Measurements from ENCODE around the gene DAZL. TPM values are rescaled to one million over a fixed set of nuclear protein-coding genes. Genes with fewer than 3 reads are reported as not detected.

Gene DAZL
- polyA plus RNA-seq, 1 of the 3 experiments (the other 2 are of a cell fraction) = not detected

DNA sequence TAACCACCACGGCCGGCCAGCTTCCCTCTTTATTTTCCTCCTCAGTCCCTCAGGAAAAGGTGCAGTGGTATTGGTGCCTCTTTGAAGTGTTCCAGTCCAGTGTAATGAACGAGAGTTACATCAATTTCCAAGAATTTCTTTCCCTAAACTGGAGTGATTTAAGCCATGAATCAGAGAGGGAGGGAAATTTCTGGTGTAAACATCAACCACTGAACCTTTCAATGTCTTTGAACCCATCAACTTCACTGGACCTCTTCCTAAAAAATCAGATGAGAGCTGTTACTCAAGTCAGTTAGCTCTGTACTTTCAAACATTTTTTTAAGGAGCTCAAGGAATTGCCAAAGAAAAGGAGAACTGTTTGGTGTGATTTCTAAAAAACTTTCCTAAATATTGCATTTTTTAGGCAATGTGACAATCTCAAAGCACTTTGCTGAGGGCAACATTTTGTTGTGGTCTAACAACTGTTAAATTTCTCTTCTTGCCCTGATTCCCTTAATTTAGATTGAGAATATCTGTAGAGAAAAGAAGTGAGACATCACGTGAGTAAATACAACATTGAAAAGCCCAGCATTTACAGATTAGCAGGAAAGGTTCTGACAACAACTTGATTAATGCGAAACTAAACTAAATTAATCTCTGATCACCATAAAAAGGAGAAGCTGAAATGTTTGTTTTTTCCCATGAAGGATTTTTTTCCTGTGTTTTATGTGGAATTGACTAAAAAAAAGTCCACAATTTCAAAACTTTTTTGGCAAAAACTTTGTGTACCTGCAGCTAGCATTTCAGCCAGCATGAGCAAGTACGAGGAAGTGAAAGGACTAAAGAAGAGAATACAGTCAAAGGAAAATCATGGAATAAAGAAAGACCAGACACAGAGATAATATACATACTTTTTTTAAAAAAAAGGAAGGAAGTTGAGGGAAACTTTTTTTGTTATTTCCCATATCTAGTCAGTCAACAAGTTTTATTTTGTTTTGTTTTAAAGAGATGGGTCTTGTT lies 9.1 kb upstream of the DAZL start:
- POLR2A ChIA-PET = no interaction called here
- Histone ChIP-seq H3K9ac (no peak overlapping the region), H3K36me3 (replicated peaks in 1 of 2; ENCODE audit: control insufficient read depth in 1 of 2, insufficient read depth in 2 of 2, low read length in 1 of 2) (no peaks in the 10 kb centered on the region), H3K4me3 (ENCODE audit: low read depth in 2 of 2, low read length in 1 of 2) (no peak overlapping the region), H2AFZ (ENCODE audit: low read depth) (0 out of 2 replicates have a peak overlapping the region, but pooled peaks have one; percentile 55), H3K27me3 (ENCODE audit: insufficient read depth) (no peaks in the 10 kb centered on the region), H3K9me2 (no peaks in the 10 kb centered on the region), H4K20me1 (ENCODE audit: insufficient read depth) (no peaks in the 10 kb centered on the region), H3K27ac (ENCODE audit: low read depth in 2 of 2, low read length in 1 of 2) (no peak overlapping the region), H3F3A (replicated peaks; ENCODE audit: insufficient read depth) (no peaks in the 10 kb centered on the region), H3K4me2 (no peak overlapping the region), H3K4me1 (ENCODE audit: control insufficient read depth in 1 of 2, insufficient read depth in 2 of 2, low read depth in 1 of 2, low read length in 1 of 2) (no peaks in the 10 kb centered on the region), H3K9me3 (no peaks in the 10 kb centered on the region), H3K79me2 (ENCODE audit: insufficient read depth) (no peaks in the 10 kb centered on the region)
- TF ChIP-seq, protein P1, sequence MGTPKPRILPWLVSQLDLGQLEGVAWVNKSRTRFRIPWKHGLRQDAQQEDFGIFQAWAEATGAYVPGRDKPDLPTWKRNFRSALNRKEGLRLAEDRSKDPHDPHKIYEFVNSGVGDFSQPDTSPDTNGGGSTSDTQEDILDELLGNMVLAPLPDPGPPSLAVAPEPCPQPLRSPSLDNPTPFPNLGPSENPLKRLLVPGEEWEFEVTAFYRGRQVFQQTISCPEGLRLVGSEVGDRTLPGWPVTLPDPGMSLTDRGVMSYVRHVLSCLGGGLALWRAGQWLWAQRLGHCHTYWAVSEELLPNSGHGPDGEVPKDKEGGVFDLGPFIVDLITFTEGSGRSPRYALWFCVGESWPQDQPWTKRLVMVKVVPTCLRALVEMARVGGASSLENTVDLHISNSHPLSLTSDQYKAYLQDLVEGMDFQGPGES (IDR thresholded peaks at IDR 0.05; ENCODE audit: low read depth, low read length) = no peak
- TF ChIP-seq, protein P2, sequence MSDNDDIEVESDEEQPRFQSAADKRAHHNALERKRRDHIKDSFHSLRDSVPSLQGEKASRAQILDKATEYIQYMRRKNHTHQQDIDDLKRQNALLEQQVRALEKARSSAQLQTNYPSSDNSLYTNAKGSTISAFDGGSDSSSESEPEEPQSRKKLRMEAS (IDR thresholded peaks at IDR 0.05; ENCODE audit: low read depth) = no peak
- TF ChIP-seq, protein P3, sequence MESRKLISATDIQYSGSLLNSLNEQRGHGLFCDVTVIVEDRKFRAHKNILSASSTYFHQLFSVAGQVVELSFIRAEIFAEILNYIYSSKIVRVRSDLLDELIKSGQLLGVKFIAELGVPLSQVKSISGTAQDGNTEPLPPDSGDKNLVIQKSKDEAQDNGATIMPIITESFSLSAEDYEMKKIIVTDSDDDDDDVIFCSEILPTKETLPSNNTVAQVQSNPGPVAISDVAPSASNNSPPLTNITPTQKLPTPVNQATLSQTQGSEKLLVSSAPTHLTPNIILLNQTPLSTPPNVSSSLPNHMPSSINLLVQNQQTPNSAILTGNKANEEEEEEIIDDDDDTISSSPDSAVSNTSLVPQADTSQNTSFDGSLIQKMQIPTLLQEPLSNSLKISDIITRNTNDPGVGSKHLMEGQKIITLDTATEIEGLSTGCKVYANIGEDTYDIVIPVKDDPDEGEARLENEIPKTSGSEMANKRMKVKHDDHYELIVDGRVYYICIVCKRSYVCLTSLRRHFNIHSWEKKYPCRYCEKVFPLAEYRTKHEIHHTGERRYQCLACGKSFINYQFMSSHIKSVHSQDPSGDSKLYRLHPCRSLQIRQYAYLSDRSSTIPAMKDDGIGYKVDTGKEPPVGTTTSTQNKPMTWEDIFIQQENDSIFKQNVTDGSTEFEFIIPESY (IDR thresholded peaks at IDR 0.05; ENCODE audit: borderline replicate concordance, low read depth) = no peak
- no peak for TF ChIP-seq RAD21 (IDR thresholded peaks at IDR 0.05; ENCODE audit: low read length)
- TF ChIP-seq GABPA (IDR thresholded peaks at IDR 0.05; ENCODE audit: low read depth) = no peak
- TF ChIP-seq EP300 (IDR thresholded peaks at IDR 0.05; ENCODE audit: borderline replicate concordance in 1 of 2, low read depth in 1 of 2, low read length in 1 of 2) = no peak
- TF ChIP-seq RXRA (IDR thresholded peaks at IDR 0.05; ENCODE audit: borderline replicate concordance, low read depth) = no peak
- TF ChIP-seq, protein P4, sequence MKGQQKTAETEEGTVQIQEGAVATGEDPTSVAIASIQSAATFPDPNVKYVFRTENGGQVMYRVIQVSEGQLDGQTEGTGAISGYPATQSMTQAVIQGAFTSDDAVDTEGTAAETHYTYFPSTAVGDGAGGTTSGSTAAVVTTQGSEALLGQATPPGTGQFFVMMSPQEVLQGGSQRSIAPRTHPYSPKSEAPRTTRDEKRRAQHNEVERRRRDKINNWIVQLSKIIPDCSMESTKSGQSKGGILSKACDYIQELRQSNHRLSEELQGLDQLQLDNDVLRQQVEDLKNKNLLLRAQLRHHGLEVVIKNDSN (IDR thresholded peaks at IDR 0.05; ENCODE audit: borderline replicate concordance, low read depth) = no peak
- TF ChIP-seq TAF1 (IDR thresholded peaks at IDR 0.05; ENCODE audit: borderline replicate concordance, low read depth, low read length) = no peak
- TF ChIP-seq POLR2AphosphoS5 (IDR thresholded peaks at IDR 0.05; ENCODE audit: low read depth, low read length) = no peak
- TF ChIP-seq FOSL2 (IDR thresholded peaks at IDR 0.05; ENCODE audit: borderline replicate concordance, low read depth) = no peak
- TF ChIP-seq FOXM1 (IDR thresholded peaks at IDR 0.05; ENCODE audit: low read depth) = no peak
- WGBS (ENCODE audit: low lambda C conversion rate) = 39% methylated on average over 6 of the region's 6 CpGs
- DNase-seq = no peak
- CTCF ChIA-PET = interaction anchor here (1.2 to 1.9 kb wide), 2 partner anchors 12 to 44 kb away, joined by 3 to 5 read pairs; no protein-coding TSS in a partner anchor

Data from SK-N-SH (cell line).